Gastrocnemius medialis (tissue), 4 donors: ENCODE data around the gene FRMD4B. TPM values are rescaled to one million over a fixed set of nuclear protein-coding genes. Genes with fewer than 3 reads are reported as not detected.
"Not testable (repeated sequence)": the region's sequence is repeated elsewhere in the genome, so short reads cannot be mapped to it uniquely, and the experiment has no call there.

ENCODE experiments used
- ATAC-seq, 2 donors: fragments of 150-250 bp; one replicate each; pipeline ENCODE4 v1.9.1; 2016
- DNase-seq, 2 donors: peaks; one replicate each; pipeline ENCODE4 v3.0.0-alpha.2; 2019
- H3K27ac ChIP-seq, 4 donors: fragments of 200-600 bp; sonication (generic); 1 replicate in 1 of 4; 2 replicates in 3 of 4; pipeline ENCODE4 v1.5.1; 2016 to 2018; ENCODE audit warnings: mild to moderate bottlenecking in 2 of 4, moderate library complexity in 1 of 4
- H3K27me3 ChIP-seq, 3 donors: fragments of 200-600 bp; sonication (generic) in 2 of 3; 1 replicate in 1 of 3; 2 replicates in 2 of 3; pipeline versions ENCODE4 v1.5.1 to v1.6.0; 2016 to 2019; ENCODE audit warnings: mild to moderate bottlenecking in 1 of 3, moderate library complexity in 1 of 3
- H3K36me3 ChIP-seq, 2 donors: fragments of 200-600 bp; sonication (generic) in 1 of 2; one replicate each; pipeline ENCODE4 v1.5.1; 2017 to 2018
- H3K4me1 ChIP-seq, 2 donors: fragments of 200-600 bp; sonication (generic) in 1 of 2; one replicate each; pipeline ENCODE4 v1.5.1; 2016 to 2017; ENCODE audit warnings: mild to moderate bottlenecking in 2 of 2
- H3K4me3 ChIP-seq, 4 donors: fragments of 200-600 bp; sonication (generic) in 3 of 4; 1 replicate in 1 of 4; 2 replicates in 3 of 4; pipeline ENCODE4 v1.5.1; 2016 to 2019; ENCODE audit warnings: mild to moderate bottlenecking in 2 of 4
- H3K9me3 ChIP-seq, 3 donors: fragments of 200-600 bp; sonication (generic) in 2 of 3; 1 replicate in 1 of 3; 2 replicates in 2 of 3; pipeline ENCODE4 v1.5.1; 2016 to 2019
- CTCF ChIP-seq, 5 experiments: fragments of 450-650 bp in 3 of 5; fragments of 200-600 bp in 2 of 5; sonication (generic) in 2 of 5; IDR thresholded peaks in 4 of 5; conservative IDR thresholded peaks in 1 of 5; 1 replicate in 4 of 5; 2 replicates in 1 of 5; pipeline ENCODE4 v1.5.1; 2016 to 2019; ENCODE audit warnings: antibody characterized with exemption in 5 of 5, mild to moderate bottlenecking in 3 of 5, moderate library complexity in 3 of 5
- POLR2A ChIP-seq, 2 donors: fragments of 450-650 bp; IDR thresholded peaks; one replicate each; pipeline ENCODE4 v1.6.1; 2017; ENCODE audit warnings: antibody characterized with exemption in 2 of 2, mild to moderate bottlenecking in 2 of 2, moderate library complexity in 2 of 2
- in situ Hi-C, 4 donors: fragments of 200-750 bp; cut with MboI; loops; one replicate each; pipeline versions ENCODE4 v1.15.0 to v1.8.0; 2017; ENCODE audit warnings: low sequenced_read_pairs in 4 of 4
- intact Hi-C: fragments of 100-400 bp; cut with DNase I; formaldehyde crosslinking; loops from one replicate; pipeline ENCODE4 v1.15.1; 2023; ENCODE audit warnings: low total_unique reads
- total RNA-seq, 4 donors: library from RNA; depleted of rRNA; stranded (reverse); fragments of >200 nt; gene quantifications; one replicate each; pipeline versions ENCODE4 v1.1.0 to v1.2.3, GENCODE V29; 2016

The FRMD4B gene
- total RNA-seq, 4 donors from 2014 or later: 0.29 to 3.6 (median 1.7) TPM

GRCh38 chr3:69326855-69327300 lies 59.0 kb downstream of the FRMD4B start:
- no peak for ATAC-seq
- Histone ChIP-seq H3K36me3 (no peaks in the 10 kb centered on the region), H3K27me3 (no peaks in the 10 kb centered on the region), H3K27ac (no peak overlapping the region), H3K9me3 (no peaks in the 10 kb centered on the region), H3K4me3 (no peak overlapping the region), H3K4me1 (no peaks in the 10 kb centered on the region)
- no peak for DNase-seq
- no peak for TF ChIP-seq POLR2A (IDR thresholded peaks at IDR 0.05)
- TF ChIP-seq CTCF (IDR thresholded peaks at IDR 0.05 in 4 of 5, conservative IDR thresholded peaks at IDR 0.05 in 1 of 5): no peak
- in situ Hi-C loops: no loop called here
- intact Hi-C loops: no loop called here

GRCh38 chr3:69325151-69325550 lies 60.7 kb downstream of the FRMD4B start:
- intact Hi-C loops: no loop called here
- Histone ChIP-seq H3K27me3 (no peaks in the 10 kb centered on the region), H3K4me1 (no peaks in the 10 kb centered on the region), H3K9me3 (no peaks in the 10 kb centered on the region), H3K4me3 (no peak overlapping the region), H3K27ac (no peak overlapping the region), H3K36me3 (no peaks in the 10 kb centered on the region)
- TF ChIP-seq POLR2A (IDR thresholded peaks at IDR 0.05) (no peak), CTCF (IDR thresholded peaks at IDR 0.05 in 4 of 5, conservative IDR thresholded peaks at IDR 0.05 in 1 of 5) (no peak)
- in situ Hi-C loops: no loop called here
- DNase-seq (no peak), ATAC-seq (no peak)

GRCh38 chr3:69324362-69325025 lies 61.4 kb downstream of the FRMD4B start:
- ATAC-seq: no peak
- no peaks in the 10 kb centered on the region for H3K4me1 ChIP-seq
- no peaks in the 10 kb centered on the region for H3K36me3 ChIP-seq
- H3K27ac ChIP-seq: no peak overlapping the region
- H3K9me3 ChIP-seq: no peaks in the 10 kb centered on the region
- in situ Hi-C loops: loop anchor here in 3 of 4 donors (25.0 kb wide), 2 partner anchors 287 to 312 kb away; partner anchors contain the start of gene EOGT (in 2 of the 3)
- no peak overlapping the region for H3K4me3 ChIP-seq
- intact Hi-C loops: no loop called here
- TF ChIP-seq CTCF (IDR thresholded peaks at IDR 0.05 in 4 of 5, conservative IDR thresholded peaks at IDR 0.05 in 1 of 5): no peak
- TF ChIP-seq POLR2A (IDR thresholded peaks at IDR 0.05): no peak
- H3K27me3 ChIP-seq: no peaks in the 10 kb centered on the region
- DNase-seq: no peak

GRCh38 chr3:69323941-69324340 lies 61.9 kb downstream of the FRMD4B start:
- intact Hi-C loops: no loop called here
- ATAC-seq: no peak
- no peak overlapping the region for H3K4me3 ChIP-seq

GRCh38 chr3:69322512-69322911 lies 63.4 kb downstream of the FRMD4B start:
- intact Hi-C loops, H3K27me3 ChIP-seq, DNase-seq, H3K4me3 ChIP-seq, H3K27ac ChIP-seq, ATAC-seq, H3K4me1 ChIP-seq, H3K9me3 ChIP-seq, H3K36me3 ChIP-seq: not testable (repeated sequence)
- in situ Hi-C loops: loop anchor here in 3 of 4 donors (25.0 kb wide), 2 partner anchors 285 to 310 kb away; partner anchors contain the start of gene EOGT (in 2 of the 3)

More at GRCh38 chr3:69323941-69324340, 61.9 kb downstream of the FRMD4B start:
- Histone ChIP-seq H3K27me3 (no peaks in the 10 kb centered on the region), H3K9me3 (no peaks in the 10 kb centered on the region), H3K4me1 (no peaks in the 10 kb centered on the region), H3K27ac (no peak overlapping the region), H3K36me3 (no peaks in the 10 kb centered on the region)
- TF ChIP-seq CTCF (IDR thresholded peaks at IDR 0.05 in 4 of 5, conservative IDR thresholded peaks at IDR 0.05 in 1 of 5) (no peak), POLR2A (IDR thresholded peaks at IDR 0.05) (no peak)
- in situ Hi-C loops: loop anchor here in 3 of 4 donors (25.0 kb wide), 2 partner anchors 287 to 312 kb away; partner anchors contain the start of gene EOGT (in 2 of the 3)
- no peak for DNase-seq
